RKO (cell line): ENCODE data around the gene AUH.

ENCODE experiments used
- DNase-seq: peaks from one replicate; pipeline ENCODE4 v3.0.0-alpha.2; 2016; ENCODE audit warnings: low spot score

The AUH gene

DNA sequence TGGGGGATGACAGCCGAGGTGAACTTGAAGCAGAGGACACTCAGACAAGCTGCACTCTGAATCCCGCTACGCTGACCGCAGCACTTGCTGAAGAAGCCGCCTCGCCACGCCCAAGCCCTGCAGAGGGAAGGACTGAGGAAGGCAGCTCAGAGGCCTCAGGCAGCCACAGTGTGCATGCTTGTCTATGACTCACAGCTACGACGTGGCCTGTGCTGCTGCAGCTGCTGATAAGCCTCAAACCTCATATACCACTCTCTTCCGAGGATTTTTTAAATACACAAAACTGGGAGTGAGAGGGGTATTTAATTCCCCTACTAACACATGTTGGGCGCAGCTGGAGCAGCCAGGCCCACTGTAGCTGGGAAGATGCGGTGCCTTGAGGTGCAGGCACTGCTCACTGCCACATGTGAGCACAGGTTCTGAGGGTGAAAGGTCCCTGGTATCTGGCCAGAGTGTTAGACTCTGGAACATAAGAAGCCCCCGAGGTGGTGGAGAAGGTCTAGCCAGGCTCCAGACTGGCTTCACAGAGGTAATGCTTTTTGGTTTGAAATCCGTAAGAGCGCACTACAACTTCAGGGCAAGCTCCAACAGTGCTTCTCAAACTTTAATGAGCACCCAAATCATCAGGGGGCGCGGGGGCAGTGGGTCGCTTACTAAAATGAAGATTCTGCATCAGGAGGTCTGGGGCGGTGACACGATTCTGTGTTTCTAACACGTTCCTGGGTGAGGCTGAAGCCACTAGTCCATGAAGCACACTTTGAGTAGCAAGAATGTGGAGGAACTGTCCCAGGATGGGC lies 196.8 kb downstream of the AUH start:
- peak; percentile 91 for DNase-seq
